ENCODE measurements around the gene ADH5. TPM values are rescaled to one million over a fixed set of nuclear protein-coding genes. Genes with fewer than 3 reads are reported as not detected.
"Not testable (repeated sequence)": the region's sequence is repeated elsewhere in the genome, so short reads cannot be mapped to it uniquely, and the experiment has no call there.

The ADH5 gene
- total RNA-seq, 1 donor from 2014 or later, result 124 TPM

GRCh38 chr4:99029852-99030251 lies 58.7 kb downstream of the ADH5 start:
- no peak overlapping the region for H3K4me3 ChIP-seq (ENCODE audit: low read depth, low read length)
- no peak for TF ChIP-seq CTCF (conservative IDR thresholded peaks at IDR 0.05; ENCODE audit: low read depth, low read length)
- DNase-seq (ENCODE audit: low read depth), result no peak

- no peak for DNase-seq (ENCODE audit: low read depth)
- no peak for TF ChIP-seq CTCF (conservative IDR thresholded peaks at IDR 0.05; ENCODE audit: low read depth, low read length)
- H3K4me3 ChIP-seq (ENCODE audit: low read depth, low read length), result no peak overlapping the region
Observed at GRCh38 chr4:99029018-99029735, 59.4 kb downstream of the ADH5 start.

- peak; percentile 53 for DNase-seq (ENCODE audit: low read depth)
- H3K4me3 ChIP-seq (ENCODE audit: low read depth, low read length), result no peak overlapping the region
- no peak for TF ChIP-seq CTCF (conservative IDR thresholded peaks at IDR 0.05; ENCODE audit: low read depth, low read length)
Observed at GRCh38 chr4:99028187-99028586, 60.4 kb downstream of the ADH5 start.

- no peak for DNase-seq (ENCODE audit: low read depth)
- H3K4me3 ChIP-seq (ENCODE audit: low read depth, low read length), result no peak overlapping the region
- no peak for TF ChIP-seq CTCF (conservative IDR thresholded peaks at IDR 0.05; ENCODE audit: low read depth, low read length)
Observed at GRCh38 chr4:99027304-99027703, 61.3 kb downstream of the ADH5 start.

GRCh38 chr4:99025506-99025905 lies 63.1 kb downstream of the ADH5 start:
- no peak for TF ChIP-seq CTCF (conservative IDR thresholded peaks at IDR 0.05; ENCODE audit: low read depth, low read length)
- no peak for DNase-seq (ENCODE audit: low read depth)
- H3K4me3 ChIP-seq (ENCODE audit: low read depth, low read length), result no peak overlapping the region

- TF ChIP-seq CTCF (conservative IDR thresholded peaks at IDR 0.05; ENCODE audit: low read depth, low read length), result peak; percentile 36
- DNase-seq (ENCODE audit: low read depth), result no peak
- no peak overlapping the region for H3K4me3 ChIP-seq (ENCODE audit: low read depth, low read length)
Observed at GRCh38 chr4:99024481-99025275, 63.9 kb downstream of the ADH5 start.

GRCh38 chr4:99023800-99024251 lies 64.8 kb downstream of the ADH5 start:
- DNase-seq (ENCODE audit: low read depth); H3K4me3 ChIP-seq (ENCODE audit: low read depth, low read length): not testable (repeated sequence)
